NCI-H146 treated with DMSO at 0.1 percent for 48 hours (cell line): ENCODE measurements around the gene ZNF425.
"Not testable (repeated sequence)": the region's sequence is repeated elsewhere in the genome, so short reads cannot be mapped to it uniquely, and the experiment has no call there.

Source experiments
- DNase-seq: peaks from one replicate; lab custom pipeline; 2025; ENCODE audit not compliant: unreplicated experiment; lab: John Stamatoyannopoulos, UW

Gene ZNF425, protein sequence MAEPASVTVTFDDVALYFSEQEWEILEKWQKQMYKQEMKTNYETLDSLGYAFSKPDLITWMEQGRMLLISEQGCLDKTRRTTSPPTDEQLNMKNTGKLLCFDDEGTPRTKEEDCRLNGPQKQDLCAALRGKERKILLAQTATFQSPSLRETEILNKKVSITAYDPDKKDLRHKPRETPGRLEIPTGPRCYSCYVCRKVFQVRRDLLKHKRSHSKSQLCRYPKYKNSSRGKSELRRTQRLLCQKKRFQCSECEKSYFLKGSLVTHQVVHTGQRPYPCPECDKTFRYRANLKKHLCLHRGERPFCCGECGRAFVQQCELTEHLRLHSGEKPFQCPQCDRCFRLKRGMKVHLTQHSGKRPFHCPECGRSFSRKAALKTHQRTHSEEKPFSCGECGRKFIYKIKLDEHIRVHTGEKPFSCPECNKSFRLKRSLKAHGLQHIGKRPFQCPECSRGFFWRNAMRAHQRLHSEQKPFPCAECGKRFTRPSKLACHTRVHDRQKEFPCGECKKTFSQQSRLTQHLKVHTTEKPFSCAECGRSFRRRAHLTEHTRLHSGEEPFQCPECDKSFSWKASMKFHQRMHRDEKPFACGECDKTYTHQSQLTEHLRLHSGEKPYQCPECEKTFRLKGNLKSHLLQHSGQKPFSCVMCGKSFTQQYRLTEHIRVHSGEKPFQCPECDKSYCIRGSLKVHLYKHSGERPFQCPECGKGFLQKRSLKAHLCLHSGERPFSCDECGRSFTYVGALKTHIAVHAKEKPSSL

DNA sequence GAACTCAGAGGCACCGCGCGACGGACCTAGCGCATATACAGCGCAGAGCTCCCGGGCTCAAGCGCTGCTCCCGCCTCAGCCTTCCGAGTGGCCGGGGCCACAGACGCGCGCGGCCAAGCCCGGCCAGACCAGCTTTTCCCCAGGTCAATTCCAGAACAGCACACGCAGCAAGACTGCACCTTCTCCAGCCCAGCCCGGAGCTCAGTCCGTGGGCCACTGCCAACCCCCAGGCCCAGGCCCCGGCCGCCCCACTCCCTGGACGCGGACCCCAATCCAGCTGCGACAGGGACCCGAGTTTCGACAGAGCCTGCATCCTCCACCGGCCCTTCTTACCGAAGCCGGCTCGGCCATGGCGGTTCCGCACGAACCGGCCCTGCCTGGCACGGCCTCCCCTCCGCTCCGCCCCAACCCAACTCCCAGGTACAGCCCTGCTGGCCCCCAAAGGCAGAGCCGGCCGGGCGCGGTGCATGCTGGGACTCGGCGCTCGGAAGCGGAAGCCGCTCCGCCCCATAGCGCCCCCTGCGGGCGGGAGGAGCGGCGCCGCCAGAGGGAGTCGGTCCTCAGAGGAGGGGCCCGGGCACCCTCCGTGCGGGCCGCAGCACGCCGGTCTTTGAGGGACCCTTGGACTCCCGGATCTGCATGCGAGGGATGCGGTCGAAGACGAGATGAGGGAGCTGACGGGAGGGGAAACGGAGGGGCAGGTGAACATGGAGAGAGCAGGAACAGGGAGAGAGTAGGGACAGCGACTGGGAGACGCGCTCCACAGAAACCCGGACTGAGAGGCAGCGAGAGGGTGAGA is at the start of gene ZNF425:
ZNF425 (minus strand) TSS at position 462 of the 799 bp plus-strand sequence; CDS start at position 351, 111 bp downstream.
- peak; percentile 71 for DNase-seq

DNA sequence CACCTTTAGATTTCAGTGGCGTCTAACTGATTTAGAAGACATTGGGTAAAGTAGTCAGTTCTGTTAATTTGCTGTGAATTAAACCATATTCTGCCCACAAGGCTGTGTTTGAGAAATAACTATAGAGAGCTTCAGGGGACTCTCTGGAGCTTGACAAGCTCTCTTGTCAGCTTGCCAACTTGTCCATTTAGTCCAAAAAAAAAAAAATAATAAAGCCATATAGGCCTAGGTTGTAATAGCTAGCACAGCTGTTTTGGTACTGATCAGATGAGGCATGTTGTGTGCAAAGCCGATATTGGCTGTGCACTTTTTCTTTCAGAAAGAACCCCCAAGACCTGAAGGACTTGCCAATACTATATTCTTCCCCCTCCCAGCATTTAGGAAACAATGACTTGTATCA is 49.0 kb upstream of the ZNF425 start:
- no peak for DNase-seq

DNA sequence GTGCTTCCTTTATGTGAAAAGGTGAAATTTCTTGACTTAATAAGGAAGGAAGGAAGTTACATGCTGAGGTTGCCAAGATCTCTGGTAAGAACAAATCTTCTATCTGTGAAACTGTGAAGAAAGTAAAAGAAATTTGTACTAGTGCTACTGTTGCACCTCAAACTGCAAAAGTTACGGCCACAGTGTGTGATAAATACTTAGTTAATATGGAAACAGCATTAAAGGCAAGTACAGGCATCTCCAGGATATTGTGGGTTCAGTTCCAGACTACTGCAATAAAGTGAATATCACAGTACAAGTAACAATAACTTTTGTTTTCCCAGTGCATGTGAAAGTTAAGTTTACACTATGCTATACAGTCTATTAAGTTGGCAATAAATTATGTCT is 46.4 kb upstream of the ZNF425 start:
- no peak for DNase-seq

DNA sequence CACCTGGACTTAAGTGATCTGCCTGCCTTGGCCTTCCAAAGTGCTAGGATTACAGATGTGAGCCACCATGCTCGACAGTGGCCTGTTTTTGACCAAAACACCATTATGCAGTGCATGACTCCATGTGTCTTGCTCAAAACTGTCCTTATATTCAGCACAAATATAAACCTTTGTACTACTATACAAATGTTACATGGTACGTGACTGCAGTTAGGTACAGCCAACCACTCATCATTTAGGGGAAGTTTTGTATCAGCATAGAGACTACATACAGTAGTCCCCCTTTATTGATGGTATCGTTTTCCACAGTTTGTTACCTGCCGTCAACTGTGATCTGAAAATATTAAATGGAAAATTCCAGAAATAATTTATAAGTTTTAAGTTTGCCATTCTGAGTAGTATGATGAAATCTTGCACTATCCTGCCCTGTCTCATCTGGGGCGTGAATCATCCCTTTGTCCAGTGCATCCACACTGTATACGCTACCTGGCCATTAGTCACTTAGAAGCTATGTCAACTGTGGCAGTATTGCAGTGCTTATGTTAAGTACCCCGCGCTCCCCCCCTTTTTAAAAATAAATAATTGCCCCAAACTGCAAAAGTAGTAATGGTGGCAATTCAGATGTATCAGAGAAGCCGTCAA is 45.9 kb upstream of the ZNF425 start:
- DNase-seq: no peak

DNA sequence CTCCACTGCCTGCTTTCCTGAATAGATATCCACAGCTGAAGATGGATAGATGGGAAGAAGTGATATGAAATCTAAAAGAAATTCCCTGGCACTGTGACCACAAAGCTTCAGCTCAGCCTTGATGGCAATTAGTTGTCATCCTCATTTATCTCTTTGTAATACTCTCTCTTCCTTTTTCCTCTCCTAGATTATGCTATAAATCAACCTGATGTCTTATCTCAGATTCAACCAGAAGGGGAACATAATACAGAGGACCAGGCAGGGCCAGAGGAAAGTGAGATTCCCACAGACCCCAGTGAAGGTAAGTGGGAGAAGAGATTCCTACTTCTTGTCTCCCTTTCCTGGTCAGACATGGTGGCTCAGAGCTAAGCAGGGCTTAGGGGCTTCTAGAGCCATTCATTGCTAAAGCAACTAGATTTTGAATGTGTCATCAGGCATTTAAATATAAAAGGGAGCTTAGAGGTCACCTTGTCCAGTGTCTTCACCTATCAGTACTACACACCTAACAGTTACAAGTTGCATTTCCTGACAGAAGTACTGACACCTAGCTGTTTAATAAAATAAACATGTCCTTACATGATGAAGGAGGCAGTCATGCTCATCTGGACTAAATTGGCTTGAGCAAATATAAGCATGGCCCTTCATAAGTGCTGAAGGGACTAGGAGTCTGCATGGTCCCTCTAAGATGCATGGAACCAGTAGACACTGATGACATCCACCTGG is 40.7 kb upstream of the ZNF425 start:
- DNase-seq: no peak

DNA sequence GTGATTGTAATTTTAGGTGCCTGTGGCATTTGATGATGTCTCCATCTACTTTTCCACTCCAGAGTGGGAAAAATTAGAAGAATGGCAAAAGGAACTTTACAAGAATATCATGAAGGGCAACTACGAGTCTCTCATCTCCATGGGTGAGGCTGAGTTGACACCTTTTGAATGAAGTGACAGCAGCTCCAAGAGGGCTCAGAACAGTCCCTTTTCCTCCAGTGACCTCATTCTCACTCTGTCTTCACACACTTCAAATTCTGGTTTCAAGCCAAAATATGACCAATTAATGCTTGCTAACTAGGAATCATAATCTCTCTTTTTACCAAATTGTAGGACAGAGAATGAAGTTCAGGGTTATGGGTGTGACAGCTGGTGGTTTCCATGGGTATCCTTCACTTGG is 40.0 kb upstream of the ZNF425 start:
- DNase-seq: no peak

DNA sequence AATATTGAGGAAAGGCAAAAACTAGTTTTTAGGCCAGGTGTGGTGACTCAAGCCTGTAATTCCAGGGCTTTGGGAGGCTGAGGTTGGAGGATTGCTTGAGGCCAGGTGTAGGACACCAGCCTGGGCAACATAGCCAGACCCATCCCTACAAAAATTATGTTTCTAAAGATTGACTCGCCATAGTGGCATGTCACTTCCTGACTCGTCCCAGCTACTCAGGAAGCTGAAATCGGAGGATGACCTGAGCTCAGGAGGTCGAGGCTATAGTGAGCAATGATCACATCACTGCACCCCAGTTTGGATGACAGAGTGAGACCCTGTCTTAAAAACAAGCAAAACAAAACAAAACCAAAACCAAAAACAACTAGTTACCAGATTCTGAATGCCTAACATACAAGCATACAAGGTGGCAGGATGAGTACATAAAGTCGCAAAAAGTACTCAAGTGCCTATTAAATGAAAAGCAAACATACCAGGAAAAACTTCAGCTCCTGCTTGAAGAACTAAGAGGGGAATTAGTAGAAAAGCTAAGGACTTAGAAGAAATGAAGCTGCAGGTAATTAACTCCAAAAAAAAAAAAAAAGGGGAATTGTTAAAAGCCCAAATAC is 35.2 kb upstream of the ZNF425 start:
- no peak for DNase-seq

DNA sequence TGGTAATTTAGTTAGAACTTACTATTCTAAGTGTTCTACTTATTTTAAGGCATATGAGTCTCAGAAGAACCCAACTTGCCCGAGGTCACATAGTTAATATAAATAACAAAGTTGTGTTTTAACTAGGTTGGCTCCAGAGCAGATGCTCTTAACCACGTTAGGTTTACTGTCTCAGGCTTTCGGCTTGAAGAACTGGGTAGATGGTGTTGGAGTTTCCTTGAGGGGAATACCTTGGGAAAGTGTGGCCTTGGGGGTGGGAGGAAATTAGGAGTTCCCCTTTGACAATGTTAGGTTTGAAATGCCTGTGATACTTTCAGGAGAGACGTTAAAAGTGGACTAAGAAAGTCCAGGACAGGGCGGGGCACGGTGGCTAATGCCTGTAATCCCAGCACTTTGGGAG is 30.8 kb upstream of the ZNF425 start:
- no peak for DNase-seq

DNA sequence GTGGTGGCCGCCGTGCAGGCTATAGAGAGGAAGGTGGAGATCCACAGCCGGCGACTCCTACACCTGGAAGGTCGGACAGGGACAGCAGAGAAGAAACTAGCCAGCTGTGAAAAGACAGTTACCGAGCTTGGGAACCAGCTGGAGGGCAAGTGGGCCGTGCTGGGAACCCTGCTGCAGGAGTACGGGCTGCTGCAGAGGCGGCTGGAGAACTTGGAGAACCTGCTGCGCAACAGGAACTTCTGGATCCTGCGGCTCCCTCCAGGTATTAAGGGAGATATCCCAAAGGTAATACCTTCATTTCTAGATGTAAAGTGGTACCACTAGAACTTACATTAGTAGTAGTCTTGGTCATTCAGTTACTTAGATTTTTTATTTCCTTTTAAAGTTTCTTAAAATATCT is 27.9 kb upstream of the ZNF425 start:
- no peak for DNase-seq

DNA sequence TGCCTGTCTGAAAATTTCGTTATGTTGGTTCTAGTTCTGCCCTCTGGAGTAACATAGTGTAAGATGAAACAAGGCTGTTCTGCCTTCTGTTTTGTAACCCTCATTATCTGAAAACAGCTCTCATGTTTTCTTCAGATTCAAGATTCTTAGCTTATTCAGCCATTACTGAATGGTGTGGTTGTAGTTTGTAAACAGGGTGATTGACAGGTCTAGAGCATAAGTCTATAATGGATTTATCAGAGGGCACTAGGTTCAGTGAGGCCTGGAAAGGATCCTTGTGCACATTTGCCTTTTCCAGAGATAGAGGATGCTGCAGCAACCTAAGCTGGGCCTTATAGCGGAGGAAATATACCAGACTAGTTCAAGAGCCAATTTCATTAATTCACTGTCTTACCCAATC is 27.2 kb upstream of the ZNF425 start:
- DNase-seq: no peak

DNA sequence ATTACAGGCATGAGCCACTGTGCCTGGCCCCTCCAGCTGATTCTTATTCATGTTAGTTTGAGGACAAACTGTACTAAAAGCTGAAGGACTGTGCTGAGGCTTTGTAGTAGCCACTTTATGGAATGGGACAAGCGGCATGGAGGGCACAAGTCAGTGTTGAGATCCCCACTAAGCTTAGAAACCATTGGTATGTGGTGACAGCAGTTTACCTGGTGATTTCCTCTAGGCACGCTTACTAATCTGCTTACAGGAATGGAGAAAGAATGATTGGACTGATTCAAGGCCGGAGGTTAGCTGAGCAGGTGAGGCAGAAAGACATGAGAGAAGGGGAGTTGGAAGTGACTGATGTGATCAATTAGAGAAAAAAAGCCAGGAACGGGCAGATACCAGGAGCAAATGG is 24.9 kb upstream of the ZNF425 start:
- no peak for DNase-seq

DNA sequence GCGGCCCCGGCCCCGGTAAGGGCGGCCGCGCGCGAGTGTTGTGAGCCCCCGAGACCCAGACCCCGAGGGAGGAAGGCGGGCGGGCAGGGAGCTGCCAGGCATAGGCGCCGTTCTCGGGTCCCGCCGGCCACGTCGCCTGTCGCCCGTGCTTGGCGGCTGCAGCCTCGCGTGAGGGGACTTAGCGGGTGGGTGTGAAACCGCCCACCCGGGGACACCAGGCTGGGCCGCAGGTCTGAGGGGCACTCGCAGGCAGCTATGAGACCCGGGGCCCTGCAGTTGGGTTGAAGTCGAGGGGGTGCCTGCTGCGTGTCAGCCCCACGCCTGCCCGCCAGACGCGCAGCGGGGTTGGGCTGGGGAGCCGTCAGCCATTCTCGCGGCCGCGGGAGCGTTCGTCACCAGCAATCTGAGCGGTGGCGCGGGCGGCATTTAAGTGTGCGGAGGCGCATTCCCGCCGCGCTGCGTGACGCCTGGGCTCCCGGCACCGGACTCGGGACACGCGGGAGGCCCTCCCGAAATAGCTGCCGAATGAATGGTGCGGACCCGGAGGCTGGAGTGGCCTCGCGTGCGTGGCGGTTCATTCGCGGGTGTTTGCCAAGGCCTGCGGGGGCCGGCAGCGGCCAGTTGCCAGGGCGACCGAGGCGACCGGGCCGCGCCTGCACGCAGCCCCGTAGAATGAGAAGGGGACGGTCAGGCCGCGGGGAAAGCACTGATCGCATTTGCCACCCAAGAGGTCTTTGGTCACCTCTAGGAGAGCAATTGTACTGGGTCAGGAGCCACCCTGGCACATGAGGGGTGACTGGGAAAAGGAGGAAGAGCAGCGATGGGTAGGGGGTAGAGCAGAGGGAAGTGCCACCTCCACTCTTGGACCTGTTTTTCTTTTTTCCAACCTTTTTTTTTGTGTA is 21.9 kb upstream of the ZNF425 start:
- no peak for DNase-seq

DNA sequence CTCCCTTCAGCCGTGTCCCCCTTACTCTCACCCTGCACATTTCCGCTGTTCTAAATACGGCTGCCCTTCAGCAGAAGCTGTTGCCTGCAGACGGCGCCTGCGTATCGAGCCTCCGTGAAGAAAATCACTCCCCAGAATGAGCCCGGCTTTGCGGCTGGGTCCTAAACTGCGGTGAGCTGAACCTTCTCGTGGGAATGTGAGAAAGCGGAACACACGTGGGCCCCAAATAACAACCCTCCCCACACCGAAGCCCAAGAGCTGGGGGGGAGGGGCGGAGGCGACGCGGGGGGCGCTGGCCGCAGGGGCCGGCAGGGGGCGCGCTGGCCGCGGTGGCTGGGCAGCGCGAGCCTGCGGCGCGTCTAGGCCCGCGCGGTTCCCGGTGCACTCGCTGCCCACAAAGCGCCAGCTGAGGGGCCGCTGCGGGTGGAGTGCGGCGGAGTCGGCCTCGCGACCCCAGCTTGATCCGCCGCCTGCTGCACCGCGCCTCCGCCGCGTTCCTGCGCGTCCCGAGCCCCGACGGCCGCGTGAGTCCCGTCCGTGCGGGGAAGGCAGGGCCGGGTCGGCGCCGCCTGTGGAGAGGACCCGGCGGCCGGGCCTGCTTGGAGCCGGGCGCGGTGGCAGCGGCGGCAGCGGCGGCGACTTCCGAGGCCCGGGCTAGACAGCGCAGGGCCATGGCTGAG is 21.1 kb upstream of the ZNF425 start, which contains the start of gene ZNF398:
ZNF398 (plus strand) TSS at position 382 of the 680 bp plus-strand sequence; CDS start at position 672, 290 bp downstream.
- DNase-seq: peak; percentile 63

DNA sequence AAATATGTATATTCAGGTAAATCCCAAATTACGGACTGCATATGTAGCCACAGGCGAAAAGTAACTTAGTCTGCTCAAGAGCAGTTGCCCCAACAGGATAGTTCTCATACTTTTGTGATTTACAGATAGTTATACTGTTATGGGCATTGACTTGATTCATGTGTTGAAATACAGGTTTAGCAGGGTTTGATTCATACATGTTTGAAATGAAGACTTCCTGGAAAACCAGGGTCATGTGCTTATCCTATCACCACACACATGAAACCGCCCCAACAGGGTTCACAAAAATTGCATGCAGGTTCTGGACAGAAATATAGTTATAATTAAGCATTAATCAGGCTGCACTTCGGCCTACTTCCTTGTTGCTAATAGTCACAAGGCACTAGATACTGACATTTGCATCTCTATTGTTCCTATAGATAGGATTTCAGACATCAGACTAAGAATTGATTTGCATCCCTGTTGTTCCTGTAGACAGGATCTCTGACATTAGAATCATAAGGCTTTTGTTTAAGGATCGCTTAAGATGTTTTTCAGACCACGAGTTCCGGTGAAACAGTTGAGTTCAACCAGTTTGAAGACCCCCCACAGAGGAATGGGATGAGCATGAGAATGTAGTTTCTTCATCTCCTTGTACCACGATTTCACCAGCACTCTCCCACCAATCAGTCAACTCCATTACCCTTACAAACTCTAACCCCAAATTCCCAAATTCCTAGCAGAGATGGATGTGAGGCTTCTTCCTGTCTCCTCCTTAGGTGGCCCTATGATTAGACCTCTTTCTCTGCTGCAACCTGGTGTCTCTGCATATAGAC is 19.1 kb upstream of the ZNF425 start:
- no peak for DNase-seq

DNA sequence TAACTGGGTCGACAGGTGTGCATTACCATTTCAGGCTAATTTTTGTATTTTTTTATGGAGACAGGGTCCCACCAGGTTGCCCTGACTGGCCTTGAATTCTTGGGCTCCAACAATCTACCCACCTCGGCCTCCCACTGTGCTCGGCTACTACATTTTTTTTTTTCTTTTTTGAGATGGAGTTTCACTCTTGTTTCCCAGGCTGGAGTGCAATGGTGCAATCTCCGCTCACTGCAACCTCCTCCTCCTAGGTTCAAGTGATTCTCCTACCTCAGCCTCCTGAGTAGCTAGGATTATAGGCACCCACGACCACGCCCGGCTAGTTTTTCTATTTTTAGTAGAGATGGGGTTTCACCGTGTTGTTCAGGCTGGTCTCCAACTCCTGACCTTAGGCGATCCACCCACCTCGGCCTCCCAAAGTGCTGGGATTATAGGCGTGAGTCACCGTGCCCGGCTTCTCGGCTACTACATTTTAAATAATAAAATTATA is 18.4 kb upstream of the ZNF425 start:
- DNase-seq: not testable (repeated sequence)

DNA sequence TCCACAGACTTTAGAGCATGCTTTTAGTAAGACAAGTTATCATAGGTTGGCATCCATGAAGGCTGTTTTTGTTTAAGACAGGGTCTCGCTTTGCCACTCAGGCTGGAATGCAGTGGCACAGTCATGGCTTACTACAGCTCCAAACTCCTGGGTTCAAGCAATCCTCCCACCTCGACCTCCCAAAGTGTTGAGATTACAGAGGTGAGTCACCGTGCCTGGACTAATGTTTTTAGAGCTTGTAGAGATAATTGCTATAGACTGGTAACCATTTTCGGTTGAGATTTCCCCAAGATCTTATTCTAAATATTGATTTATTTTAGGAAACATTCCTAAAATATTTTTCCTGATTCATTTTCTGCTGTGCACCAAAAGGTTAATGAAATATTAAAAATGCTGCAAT is 15.8 kb upstream of the ZNF425 start:
- no peak for DNase-seq

DNA sequence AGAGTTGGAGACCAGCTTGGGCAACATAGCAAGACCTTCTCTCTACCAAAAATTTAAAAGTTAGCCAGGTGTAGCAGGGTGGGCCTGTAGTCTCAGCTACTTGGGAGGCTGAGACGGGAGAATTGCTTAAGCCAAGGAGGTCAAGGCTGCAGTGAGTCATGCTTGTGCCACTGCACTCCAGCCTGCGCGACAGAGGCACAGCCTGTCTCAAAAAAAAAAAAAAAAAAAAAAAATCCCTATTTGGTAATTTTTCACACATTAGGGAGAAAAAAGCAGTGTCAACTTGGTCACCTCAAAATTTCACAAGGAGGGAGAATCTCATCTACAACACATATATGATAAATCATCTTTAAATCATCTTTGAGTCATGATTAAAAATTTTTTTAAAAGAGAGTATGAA is 14.7 kb upstream of the ZNF425 start:
- no peak for DNase-seq
